Activated CD8-positive, alpha-beta memory T cell treated with anti-CD3 and anti-CD28 coated beads for 48 hours (primary cell): ENCODE data around the gene CCDC73.
"Not testable (repeated sequence)": the region's sequence is repeated elsewhere in the genome, so short reads cannot be mapped to it uniquely, and the experiment has no call there.

Experiments
- DNase-seq, 3 experiments: peaks; one replicate each; pipeline ENCODE4 v3.0.0-alpha.2; 2020; ENCODE audit warnings: low read depth in 2 of 3, low spot score in 2 of 3

CCDC73 gene

GRCh38 chr11:32596114-32596513 is 198.3 kb downstream of the CCDC73 start:
- not testable (repeated sequence) for DNase-seq

DNA sequence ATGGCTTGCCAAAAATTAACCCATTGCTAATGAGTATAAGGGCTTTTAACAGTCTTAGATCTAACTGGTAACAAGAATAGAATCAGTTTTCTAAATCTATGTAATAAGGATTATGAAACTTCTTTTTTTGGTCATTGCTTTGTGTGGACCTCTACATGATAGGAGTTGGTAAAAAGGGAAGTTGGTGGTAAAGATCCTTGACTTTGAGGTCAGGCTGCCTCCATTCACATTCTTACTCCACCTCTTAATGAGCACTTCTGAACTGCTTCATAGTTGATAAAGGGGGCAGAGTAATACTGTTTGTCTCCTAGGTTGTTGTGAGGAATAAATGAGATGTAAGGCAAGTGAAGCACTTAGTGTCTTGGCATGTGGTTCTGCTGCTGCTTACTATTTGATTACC is 200.2 kb downstream of the CCDC73 start:
- no peak for DNase-seq

GRCh38 chr11:32586576-32587190 is 207.8 kb downstream of the CCDC73 start:
- DNase-seq = no peak

DNA sequence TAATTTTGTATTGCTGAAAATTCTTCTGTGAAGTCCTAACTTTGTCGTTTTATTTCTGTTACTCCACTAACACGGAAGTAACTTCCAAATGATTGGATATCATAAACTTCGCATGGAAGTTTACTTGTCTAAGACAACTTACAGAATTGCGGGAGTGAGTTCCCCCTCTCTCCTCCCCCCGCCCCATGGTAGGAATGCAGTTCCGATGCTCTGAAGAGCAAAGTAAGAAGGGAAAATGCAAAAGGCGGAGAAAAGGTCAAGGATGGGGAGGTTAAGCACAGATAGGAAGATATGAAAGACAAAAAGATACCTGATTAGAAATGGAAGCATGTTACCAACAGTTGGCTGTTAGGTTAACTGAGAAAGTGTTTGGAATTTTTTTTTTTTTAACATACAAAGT is 209.5 kb downstream of the CCDC73 start:
- no peak for DNase-seq

GRCh38 chr11:32583459-32584271 is 210.8 kb downstream of the CCDC73 start, which contains the start of gene EIF3M:
Gene EIF3M, plus strand, starts transcription at chr11:32583831. Its CDS starts 57 bp downstream, at chr11:32583888.
- DNase-seq = peak; percentile 74 to 86 (median 82)

GRCh38 chr11:32581556-32581955 is 212.9 kb downstream of the CCDC73 start:
- DNase-seq = no peak

GRCh38 chr11:32580967-32581366 is 213.5 kb downstream of the CCDC73 start:
- DNase-seq = no peak

DNA sequence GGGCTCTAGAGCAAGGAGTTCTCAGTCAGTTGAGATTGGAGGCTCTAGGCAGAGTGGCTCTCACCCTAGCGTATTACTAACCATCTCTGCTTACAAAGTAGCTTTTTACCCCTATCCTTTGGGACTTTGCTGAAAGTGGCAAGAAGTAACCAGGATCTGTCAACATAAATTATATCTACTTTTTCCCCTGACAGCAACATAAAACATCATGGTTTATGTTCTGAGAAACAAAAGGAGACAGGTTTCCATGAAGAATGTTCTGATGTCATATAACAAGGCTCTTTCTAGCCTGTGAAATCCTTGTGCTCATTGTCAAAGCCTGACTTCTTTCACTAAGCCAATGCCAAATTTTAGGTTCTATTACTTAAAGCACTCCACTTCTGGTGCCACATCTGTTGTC is 218.0 kb downstream of the CCDC73 start:
- no peak for DNase-seq

DNA sequence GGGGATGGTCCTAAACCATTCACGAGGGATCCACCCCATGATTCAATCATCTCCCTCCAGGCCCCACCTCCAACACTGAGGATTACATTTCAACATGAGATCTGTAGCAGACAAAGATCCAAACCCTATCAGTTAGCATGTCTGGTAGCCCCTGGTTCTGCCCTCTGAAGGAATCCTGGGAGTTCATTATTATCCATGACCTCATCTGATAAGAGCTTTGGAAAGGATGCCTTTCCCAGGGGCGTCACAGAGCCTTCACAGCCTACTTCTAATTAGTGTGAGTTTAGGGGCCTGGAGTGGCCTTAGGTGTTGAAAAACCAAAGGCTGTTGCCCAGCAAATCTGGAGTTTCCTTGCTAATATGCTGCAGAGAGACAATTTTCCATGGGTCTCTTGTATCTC is 219.4 kb downstream of the CCDC73 start:
- DNase-seq = no peak

- DNase-seq = no peak
Observed at GRCh38 chr11:32574421-32574820, 220.0 kb downstream of the CCDC73 start.

GRCh38 chr11:32573228-32573627 is 221.2 kb downstream of the CCDC73 start:
- no peak for DNase-seq

GRCh38 chr11:32571039-32571438 is 223.4 kb downstream of the CCDC73 start:
- no peak for DNase-seq

DNA sequence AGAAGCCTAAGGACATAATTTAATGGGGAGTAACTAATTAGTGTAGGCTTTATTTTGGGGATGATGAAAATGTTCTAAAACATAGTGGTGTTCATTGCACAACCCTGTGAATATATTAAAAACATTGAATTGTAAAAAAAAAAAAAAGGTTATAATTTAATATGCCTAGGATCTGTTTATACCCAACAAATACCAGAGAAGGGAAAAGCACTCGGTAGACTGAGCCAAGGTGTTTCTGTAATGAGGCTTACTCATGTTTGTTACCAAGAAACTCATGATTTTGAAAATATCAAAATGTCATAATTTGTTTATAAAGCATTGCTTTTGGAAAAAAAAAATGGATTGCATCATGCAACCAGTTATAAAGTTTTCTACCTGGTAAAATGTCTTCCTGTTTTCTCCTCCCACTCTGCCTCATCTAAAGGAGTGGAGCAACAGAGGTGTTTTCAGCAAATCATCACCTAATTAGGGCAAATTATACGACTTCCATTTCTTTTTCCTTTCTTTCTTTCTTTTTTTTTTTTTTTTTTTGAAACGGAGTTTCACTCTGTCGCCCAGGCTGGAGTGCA is 225.1 kb downstream of the CCDC73 start:
- DNase-seq = no peak

- DNase-seq = no peak
Observed at GRCh38 chr11:32567154-32567553, 227.3 kb downstream of the CCDC73 start.

DNA sequence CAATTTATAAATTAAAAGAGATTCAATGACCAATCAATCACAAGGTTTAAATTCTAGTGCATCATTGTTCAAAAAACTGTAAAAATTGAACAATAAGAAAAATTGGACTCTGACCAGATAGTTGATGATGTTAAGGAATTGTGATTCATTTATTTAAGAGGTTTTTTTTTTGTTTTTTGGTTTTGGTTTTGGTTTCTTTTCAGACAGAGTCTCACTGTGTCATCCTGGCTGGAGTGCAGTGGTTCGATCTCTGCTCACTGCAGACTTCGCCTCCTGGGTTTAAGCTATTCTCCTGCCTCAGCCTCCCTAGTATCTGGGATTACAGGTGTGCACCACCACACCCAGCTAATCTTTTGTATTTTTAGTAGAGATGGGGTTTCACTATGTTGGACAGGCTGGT is 227.9 kb downstream of the CCDC73 start:
- DNase-seq = no peak

- DNase-seq = no peak
Observed at GRCh38 chr11:32563600-32563959, 230.9 kb downstream of the CCDC73 start.

DNA sequence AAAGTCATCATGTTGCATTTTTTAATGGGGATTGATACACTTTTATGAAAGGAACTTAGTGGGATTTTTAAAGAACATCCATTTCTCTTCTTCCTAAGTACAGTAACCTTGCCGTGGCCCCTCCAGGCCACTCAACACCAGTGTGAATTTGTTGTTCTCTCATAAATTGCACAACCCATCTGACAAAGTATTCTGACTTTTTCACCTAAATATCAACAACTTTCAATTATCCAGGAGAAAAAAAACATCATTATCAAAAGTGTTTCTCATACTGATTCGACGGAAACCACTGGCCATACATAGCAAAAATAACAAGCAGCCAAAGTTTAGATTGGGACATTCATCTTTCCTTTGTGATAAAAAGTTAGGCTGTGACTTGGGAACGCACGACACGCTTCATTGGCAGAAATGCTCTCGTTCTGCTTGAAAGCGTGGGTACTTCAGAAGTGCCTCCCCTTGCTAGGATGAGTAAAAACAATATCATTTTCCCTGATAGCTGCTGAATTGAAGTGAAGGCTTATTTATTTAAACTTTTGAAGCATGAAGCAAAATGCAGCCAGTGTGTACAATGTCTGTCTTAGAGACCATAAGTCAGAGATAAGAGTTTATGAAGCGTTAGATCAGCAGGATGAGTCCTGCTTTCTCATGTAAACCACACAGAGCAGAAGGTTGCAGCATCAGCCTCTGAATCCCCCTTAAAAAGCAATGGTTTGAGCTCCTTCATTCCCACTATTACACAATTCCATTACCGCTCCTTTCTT is 231.4 kb downstream of the CCDC73 start:
- DNase-seq = no peak

GRCh38 chr11:32561835-32562234 is 232.6 kb downstream of the CCDC73 start:
- DNase-seq = no peak

DNA sequence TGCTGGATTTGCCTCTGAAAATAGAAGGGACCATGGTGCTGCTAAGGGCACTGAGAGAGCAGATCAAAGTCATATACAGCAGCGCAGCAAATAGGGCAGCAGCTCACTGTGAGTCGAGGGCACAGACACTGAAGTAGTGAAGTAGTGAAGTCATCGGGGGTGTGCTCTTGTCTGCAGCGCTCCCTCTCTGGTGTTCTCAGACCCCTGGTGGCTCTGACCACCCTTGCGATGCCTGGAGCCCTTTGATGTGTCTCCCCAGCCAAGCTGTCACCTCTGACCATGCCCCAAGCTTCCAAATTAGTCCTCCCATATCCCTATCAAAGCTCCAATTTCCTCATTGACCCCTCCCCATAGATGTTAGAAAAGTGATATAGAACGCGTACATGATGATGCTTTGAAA is 238.6 kb downstream of the CCDC73 start:
- DNase-seq = no peak

DNA sequence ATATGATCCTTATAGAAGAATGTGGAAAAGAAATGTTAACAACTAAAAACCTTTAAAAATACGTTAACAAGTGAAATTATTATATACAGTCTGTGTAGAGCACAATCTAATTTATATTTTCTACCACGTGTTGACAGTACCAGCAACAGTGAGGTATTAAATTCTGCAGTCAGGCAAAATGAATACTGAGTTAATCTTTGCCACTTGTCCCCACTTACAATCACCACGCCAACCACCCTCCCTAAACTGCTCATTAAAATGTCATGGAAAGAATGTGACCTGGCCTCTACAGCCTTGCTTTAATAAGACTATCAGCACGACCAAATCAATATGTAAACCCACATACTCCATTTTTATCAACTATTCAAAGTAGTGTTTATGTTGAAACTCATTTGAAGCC is 239.4 kb downstream of the CCDC73 start:
- no peak for DNase-seq
